Kidney (tissue), 14 donors: ENCODE measurements around the gene TCF3. TPM values are rescaled to one million over a fixed set of nuclear protein-coding genes. Genes with fewer than 3 reads are reported as not detected.
A peak's percentile ranks its signal among the peaks of the same experiment; 100 is the strongest.

ENCODE experiments used
- DNase-seq, 5 donors: peaks; one replicate each; pipeline ENCODE4 v3.0.0-alpha.2; 2013 to 2020
- FAIRE-seq: peaks from 2 replicates; lab custom pipeline; 2012; peaks lifted over from hg19 to GRCh38; lab: Jason Lieb, UNC
- H3K27ac ChIP-seq, 2 donors: one replicate each; pipeline ENCODE4 v1.7.0; 2013; ENCODE audit warnings: low read depth in 2 of 2, low read length in 2 of 2, inconsistent platforms in 1 of 2
- H3K27me3 ChIP-seq: one replicate; pipeline ENCODE4 v1.7.1; 2013; ENCODE audit warnings: low read length, inconsistent platforms; ENCODE audit not compliant: control insufficient read depth, insufficient read depth
- H3K36me3 ChIP-seq, 3 donors: one replicate each; pipeline versions ENCODE4 v1.7.0 to v1.7.1; 2013; ENCODE audit warnings: low read length in 3 of 3, control low read depth in 1 of 3, inconsistent platforms in 1 of 3; ENCODE audit not compliant: insufficient read depth in 3 of 3, control insufficient read depth in 2 of 3
- H3K4me1 ChIP-seq, 3 donors: one replicate each; pipeline versions ENCODE4 v1.7.0 to v1.7.1; 2013; ENCODE audit warnings: low read length in 3 of 3, inconsistent platforms in 1 of 3, low read depth in 1 of 3; ENCODE audit not compliant: control insufficient read depth in 2 of 3, insufficient read depth in 2 of 3
- H3K4me3 ChIP-seq, 3 donors: one replicate each; pipeline versions ENCODE4 v1.7.0 to v1.8.1; 2013; ENCODE audit warnings: low read length in 3 of 3, control low read depth in 1 of 3, inconsistent platforms in 1 of 3
- H3K9ac ChIP-seq, 3 donors: one replicate each; pipeline versions ENCODE4 v1.7.0 to v1.7.1; 2013; ENCODE audit warnings: low read length in 3 of 3, control low read depth in 1 of 3, inconsistent platforms in 1 of 3
- H3K9me3 ChIP-seq, 3 donors: one replicate each; pipeline versions ENCODE4 v1.7.0 to v1.7.1; 2013; ENCODE audit warnings: low read length in 3 of 3, control low read depth in 1 of 3, inconsistent platforms in 1 of 3; ENCODE audit not compliant: control insufficient read depth in 2 of 3, insufficient read depth in 1 of 3
- CTCF ChIP-seq: IDR thresholded peaks from 3 replicates; pipeline ENCODE4 v1.5.1; 2012; ENCODE audit warnings: mild to moderate bottlenecking, moderate library complexity, borderline replicate concordance; ENCODE audit not compliant: insufficient read depth; ENCODE audit errors: extremely low read depth
- intact Hi-C: fragments of 100-400 bp; cut with DNase I; formaldehyde crosslinking; loops from one replicate; pipeline ENCODE4 v1.11.1; 2022
- polyA plus RNA-seq: library from polyadenylated mRNA; stranded (reverse); fragments of 350-450 nt; fragmentation: Illumina TruSeq; extraction: RNeasy Lipid Tissue Mini Kit (QIAGEN cat#74804); gene quantifications from one replicate; pipeline ENCODE4 v1.2.3, GENCODE V29; 2014; ENCODE audit warnings: low read depth, low replicate concordance; ENCODE audit not compliant: insufficient read depth
- total RNA-seq: library from RNA; stranded (reverse); fragmentation: NEBNext Ultra II Directional; extraction: Animal tissue kit (Norgen Biotek cat#: 25700); gene quantifications from one replicate; pipeline ENCODE4 v1.2.1, GENCODE V29; 2021
- donor health status: control.
- donor health status: control.
- donor health status: control.
- donor health status: control.
- donor health status: control.
- donor health status: DM: yes; HTN: yes; CAD: no.
- donor health status: Normal renal cell carcinoma (clear cell type).

Gene TCF3
- total and polyA plus RNA-seq, 2 donors from 2014 or later, result 20.3 to 50.2 TPM

GRCh38 chr19:1621574-1621973 is 30.8 kb downstream of the TCF3 start:
- no peak for TF ChIP-seq CTCF
- Histone ChIP-seq H3K4me3 (no peak overlapping the region), H3K27me3 (no peaks in the 10 kb centered on the region), H3K36me3 (no peaks in the 10 kb centered on the region), H3K27ac (no peak overlapping the region), H3K9ac (no peak overlapping the region), H3K9me3 (no peaks in the 10 kb centered on the region), H3K4me1 (no peaks in the 10 kb centered on the region)
- intact Hi-C loops, result no loop called here
- FAIRE-seq, result no peak
- no peak for DNase-seq

GRCh38 chr19:1621021-1621420 is 31.4 kb downstream of the TCF3 start:
- H3K4me3 ChIP-seq, result no peak overlapping the region
- intact Hi-C loops, result no loop called here
- no peaks in the 10 kb centered on the region for H3K9me3 ChIP-seq
- no peak for FAIRE-seq
- H3K27ac ChIP-seq, result no peak overlapping the region
- no peaks in the 10 kb centered on the region for H3K4me1 ChIP-seq
- no peak overlapping the region for H3K9ac ChIP-seq
- DNase-seq, result peak in 1 of 5 donors; percentile 68
- no peak for TF ChIP-seq CTCF
- H3K36me3 ChIP-seq, result no peaks in the 10 kb centered on the region
- no peaks in the 10 kb centered on the region for H3K27me3 ChIP-seq

- Histone ChIP-seq H3K27me3 (no peaks in the 10 kb centered on the region), H3K4me1 (no peaks in the 10 kb centered on the region), H3K9me3 (no peaks in the 10 kb centered on the region), H3K9ac (no peak overlapping the region), H3K36me3 (peaks cover 0 to 3% (median 0%) of the 10 kb centered on the region in 3 donors), H3K27ac (no peak overlapping the region), H3K4me3 (no peak overlapping the region)
- TF ChIP-seq CTCF, result no peak
- FAIRE-seq (no peak), DNase-seq (no peak)
- intact Hi-C loops, result no loop called here
Measured at GRCh38 chr19:1620502-1620901, 31.9 kb downstream of the TCF3 start.

- Histone ChIP-seq H3K36me3 (peaks cover 0 to 3% (median 3%) of the 10 kb centered on the region in 3 donors), H3K4me1 (no peaks in the 10 kb centered on the region), H3K27me3 (no peaks in the 10 kb centered on the region), H3K4me3 (no peak overlapping the region), H3K9me3 (no peaks in the 10 kb centered on the region), H3K9ac (no peak overlapping the region), H3K27ac (no peak overlapping the region)
- FAIRE-seq (no peak), DNase-seq (peak in 1 of 5 donors; percentile 59)
- no peak for TF ChIP-seq CTCF
- intact Hi-C loops, result no loop called here
Measured at GRCh38 chr19:1619703-1620102, 32.7 kb downstream of the TCF3 start.
